ENCODE results near the gene PPM1K.

PPM1K gene

GRCh38 chr4:88284439-88285234, at the start of gene PPM1K:
Gene PPM1K, minus strand, starts transcription at chr4:88284561. Its CDS starts 5,978 bp downstream, at chr4:88278583.
- TF ChIP-seq, protein P1, sequence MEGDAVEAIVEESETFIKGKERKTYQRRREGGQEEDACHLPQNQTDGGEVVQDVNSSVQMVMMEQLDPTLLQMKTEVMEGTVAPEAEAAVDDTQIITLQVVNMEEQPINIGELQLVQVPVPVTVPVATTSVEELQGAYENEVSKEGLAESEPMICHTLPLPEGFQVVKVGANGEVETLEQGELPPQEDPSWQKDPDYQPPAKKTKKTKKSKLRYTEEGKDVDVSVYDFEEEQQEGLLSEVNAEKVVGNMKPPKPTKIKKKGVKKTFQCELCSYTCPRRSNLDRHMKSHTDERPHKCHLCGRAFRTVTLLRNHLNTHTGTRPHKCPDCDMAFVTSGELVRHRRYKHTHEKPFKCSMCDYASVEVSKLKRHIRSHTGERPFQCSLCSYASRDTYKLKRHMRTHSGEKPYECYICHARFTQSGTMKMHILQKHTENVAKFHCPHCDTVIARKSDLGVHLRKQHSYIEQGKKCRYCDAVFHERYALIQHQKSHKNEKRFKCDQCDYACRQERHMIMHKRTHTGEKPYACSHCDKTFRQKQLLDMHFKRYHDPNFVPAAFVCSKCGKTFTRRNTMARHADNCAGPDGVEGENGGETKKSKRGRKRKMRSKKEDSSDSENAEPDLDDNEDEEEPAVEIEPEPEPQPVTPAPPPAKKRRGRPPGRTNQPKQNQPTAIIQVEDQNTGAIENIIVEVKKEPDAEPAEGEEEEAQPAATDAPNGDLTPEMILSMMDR (IDR thresholded peaks at IDR 0.05; ENCODE audit: insufficient read depth, low read depth, low read length, missing control alignments), result no peak
- H3K4me3 ChIP-seq (ENCODE audit: low read depth, low read length), result peak within 1 kb of the TSS; percentile 93
- DNase-seq (ENCODE audit: low read depth), result peak; percentile 99

GRCh38 chr4:88333741-88334405, 49.5 kb upstream of the PPM1K start:
- no peak overlapping the region for H3K4me3 ChIP-seq (ENCODE audit: low read depth, low read length)
- TF ChIP-seq, protein P1 (IDR thresholded peaks at IDR 0.05; ENCODE audit: insufficient read depth, low read depth, low read length, missing control alignments), result no peak
- DNase-seq (ENCODE audit: low read depth), result no peak

- TF ChIP-seq, protein P1 (IDR thresholded peaks at IDR 0.05; ENCODE audit: insufficient read depth, low read depth, low read length, missing control alignments), result no peak
- DNase-seq (ENCODE audit: low read depth), result no peak
- H3K4me3 ChIP-seq (ENCODE audit: low read depth, low read length), result no peak overlapping the region
Measured at GRCh38 chr4:88327665-88328064, 43.3 kb upstream of the PPM1K start.

GRCh38 chr4:88320780-88321373, 36.5 kb upstream of the PPM1K start:
- peak overlapping the region; percentile 56 for H3K4me3 ChIP-seq (ENCODE audit: low read depth, low read length)
- peak; percentile 89 for DNase-seq (ENCODE audit: low read depth)
- TF ChIP-seq, protein P1 (IDR thresholded peaks at IDR 0.05; ENCODE audit: insufficient read depth, low read depth, low read length, missing control alignments), result no peak

DNA sequence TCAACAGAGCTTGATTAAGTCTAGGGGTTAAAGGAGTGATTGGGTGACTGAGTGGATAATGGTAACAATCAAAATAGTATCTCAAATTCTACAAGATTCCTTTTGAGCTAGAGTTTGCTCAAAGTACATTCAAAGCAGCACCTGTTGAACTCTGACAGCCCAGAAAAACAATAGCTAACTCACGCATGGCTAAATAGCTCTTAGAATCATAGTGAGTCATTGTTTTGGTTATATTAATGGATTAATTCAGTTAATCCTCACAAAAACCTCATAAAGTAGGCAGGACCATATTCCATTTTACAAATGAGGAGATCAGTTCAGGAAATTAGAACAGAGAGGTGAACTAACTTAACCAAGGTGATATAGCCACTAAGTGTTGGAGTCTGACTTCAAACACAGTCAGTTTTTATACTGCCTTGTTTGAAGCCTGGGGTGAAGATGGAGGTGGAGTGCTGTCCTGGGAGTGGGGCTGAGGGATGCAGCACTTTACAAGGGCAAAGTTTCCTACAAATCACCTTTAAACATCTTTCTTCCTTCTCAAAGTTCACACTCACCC, 35.9 kb upstream of the PPM1K start:
- DNase-seq (ENCODE audit: low read depth), result peak; percentile 58
- TF ChIP-seq, protein P1 (IDR thresholded peaks at IDR 0.05; ENCODE audit: insufficient read depth, low read depth, low read length, missing control alignments), result no peak
- H3K4me3 ChIP-seq (ENCODE audit: low read depth, low read length), result peak overlapping the region; percentile 56

- DNase-seq (ENCODE audit: low read depth), result no peak
Measured at GRCh38 chr4:88318751-88319350, 34.5 kb upstream of the PPM1K start.

More at GRCh38 chr4:88318751-88319350, 34.5 kb upstream of the PPM1K start:
- H3K4me3 ChIP-seq (ENCODE audit: low read depth, low read length), result no peak overlapping the region
- TF ChIP-seq, protein P1 (IDR thresholded peaks at IDR 0.05; ENCODE audit: insufficient read depth, low read depth, low read length, missing control alignments), result no peak

Measured in GM12865 (cell line).